OCI-LY3 (cell line): Measurements from ENCODE around the gene IL3RA.
A peak's percentile ranks its signal among the peaks of the same experiment; 100 is the strongest.
"Not testable (repeated sequence)": the region's sequence is repeated elsewhere in the genome, so short reads cannot be mapped to it uniquely, and the experiment has no call there.

Experiments
- H2AFZ ChIP-seq: fragments of 200-600, 300-600 bp; shearing (Covaris generic); 2 replicates; pipeline ENCODE4 v1.6.0; 2014; ENCODE audit warnings: antibody characterized with exemption, low read depth, low read length
- H3K27ac ChIP-seq: fragments of 200-600, 300-600 bp; sonication (generic); 2 replicates; pipeline ENCODE4 v1.5.1; 2014; ENCODE audit warnings: mild to moderate bottlenecking, low read length, moderate library complexity, mixed read lengths
- H3K27me3 ChIP-seq: fragments of 200-600, 300-600 bp; sonication (generic); 2 replicates; pipeline ENCODE4 v1.6.1; 2014; ENCODE audit warnings: low read depth, low read length, mixed read lengths
- H3K36me3 ChIP-seq: fragments of 200-600, 300-600 bp; sonication (generic); replicated peaks from 2 replicates; pipeline ENCODE3; 2014; ENCODE audit warnings: low read depth, low read length, mixed read lengths
- H3K4me1 ChIP-seq: fragments of 300-600, 200-600 bp; sonication (generic); 2 replicates; pipeline ENCODE4 v1.6.1; 2014; ENCODE audit warnings: low read length, mixed read lengths
- H3K4me2 ChIP-seq: fragments of 200-600, 300-600 bp; sonication (generic); 2 replicates; pipeline ENCODE4 v1.6.1; 2014; ENCODE audit warnings: low read length, mixed read lengths
- H3K4me3 ChIP-seq: fragments of 300-600, 200-600 bp; sonication (generic); 2 replicates; pipeline ENCODE4 v1.5.1; 2014; ENCODE audit warnings: antibody characterized with exemption, mild to moderate bottlenecking, low read length, moderate library complexity
- H3K79me2 ChIP-seq: fragments of 300-600, 200-600 bp; shearing (Covaris generic); 2 replicates; pipeline ENCODE4 v1.6.1; 2014; ENCODE audit warnings: mild to moderate bottlenecking, low read length, mixed read lengths
- H3K9ac ChIP-seq: fragments of 300-600, 200-600 bp; shearing (Covaris generic); 2 replicates; pipeline ENCODE4 v1.6.0; 2014; ENCODE audit warnings: mild to moderate bottlenecking, low read length, moderate library complexity
- H3K9me3 ChIP-seq: fragments of 200-600, 300-600 bp; shearing (Covaris generic); 2 replicates; pipeline ENCODE4 v1.6.1; 2014; ENCODE audit warnings: low read length, mixed read lengths; ENCODE audit not compliant: insufficient read depth
- H4K20me1 ChIP-seq: fragments of 200-600, 300-600 bp; sonication (generic); 2 replicates; pipeline ENCODE4 v1.6.1; 2016; ENCODE audit warnings: low read length, mixed read lengths; ENCODE audit not compliant: insufficient read depth
- EZH2phosphoT487 ChIP-seq: fragments of 200-600 bp; shearing (Covaris generic); IDR thresholded peaks from 2 replicates; pipeline ENCODE4 v1.6.1; 2018; ENCODE audit warnings: antibody characterized with exemption, mixed run types, low read depth
- TF ChIP-seq, protein P1 (sequence below): fragments of 200-600, 300-600 bp; sonication (generic); IDR thresholded peaks from 2 replicates; pipeline ENCODE4 v1.5.1; 2014; ENCODE audit warnings: antibody characterized with exemption, low read length, low read depth

IL3RA gene

DNA sequence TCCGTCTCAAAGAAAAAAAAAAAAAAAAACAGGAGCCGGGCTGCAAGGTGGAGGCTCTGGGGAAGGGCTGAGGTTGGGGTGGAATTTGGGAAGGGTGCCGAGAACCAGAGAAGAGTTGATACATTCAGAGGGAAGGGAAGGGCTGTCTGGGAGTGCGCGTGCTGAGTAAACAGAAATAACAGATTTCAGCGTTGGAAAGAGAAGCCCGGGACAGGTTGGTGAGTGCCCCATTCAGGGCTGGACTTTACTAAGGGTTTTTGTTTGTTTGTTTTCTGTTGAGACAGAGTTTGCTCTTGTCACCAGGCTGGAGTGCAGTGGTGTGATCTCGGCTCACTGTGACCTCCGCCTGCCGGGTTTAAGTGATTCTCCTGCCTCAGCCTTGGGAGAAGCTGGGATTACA, 1.7 kb upstream of the IL3RA start:
- Histone ChIP-seq H3K36me3 (no peaks in the 10 kb centered on the region), H3K9me3 (peaks cover 7% of the 10 kb centered on the region; the same call in 1 of the 2 replicates), H4K20me1 (no peaks in the 10 kb centered on the region), H3K4me1 (peaks cover 30% of the 10 kb centered on the region), H2AFZ (no peak overlapping the region), H3K27ac (no peak overlapping the region), H3K27me3 (no peaks in the 10 kb centered on the region), H3K9ac (no peak overlapping the region), H3K4me3 (no peak overlapping the region), H3K4me2 (no peak overlapping the region), H3K79me2 (no peaks in the 10 kb centered on the region)
- TF ChIP-seq, protein P1, sequence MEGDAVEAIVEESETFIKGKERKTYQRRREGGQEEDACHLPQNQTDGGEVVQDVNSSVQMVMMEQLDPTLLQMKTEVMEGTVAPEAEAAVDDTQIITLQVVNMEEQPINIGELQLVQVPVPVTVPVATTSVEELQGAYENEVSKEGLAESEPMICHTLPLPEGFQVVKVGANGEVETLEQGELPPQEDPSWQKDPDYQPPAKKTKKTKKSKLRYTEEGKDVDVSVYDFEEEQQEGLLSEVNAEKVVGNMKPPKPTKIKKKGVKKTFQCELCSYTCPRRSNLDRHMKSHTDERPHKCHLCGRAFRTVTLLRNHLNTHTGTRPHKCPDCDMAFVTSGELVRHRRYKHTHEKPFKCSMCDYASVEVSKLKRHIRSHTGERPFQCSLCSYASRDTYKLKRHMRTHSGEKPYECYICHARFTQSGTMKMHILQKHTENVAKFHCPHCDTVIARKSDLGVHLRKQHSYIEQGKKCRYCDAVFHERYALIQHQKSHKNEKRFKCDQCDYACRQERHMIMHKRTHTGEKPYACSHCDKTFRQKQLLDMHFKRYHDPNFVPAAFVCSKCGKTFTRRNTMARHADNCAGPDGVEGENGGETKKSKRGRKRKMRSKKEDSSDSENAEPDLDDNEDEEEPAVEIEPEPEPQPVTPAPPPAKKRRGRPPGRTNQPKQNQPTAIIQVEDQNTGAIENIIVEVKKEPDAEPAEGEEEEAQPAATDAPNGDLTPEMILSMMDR: no peak
- no peak for TF ChIP-seq EZH2phosphoT487

DNA sequence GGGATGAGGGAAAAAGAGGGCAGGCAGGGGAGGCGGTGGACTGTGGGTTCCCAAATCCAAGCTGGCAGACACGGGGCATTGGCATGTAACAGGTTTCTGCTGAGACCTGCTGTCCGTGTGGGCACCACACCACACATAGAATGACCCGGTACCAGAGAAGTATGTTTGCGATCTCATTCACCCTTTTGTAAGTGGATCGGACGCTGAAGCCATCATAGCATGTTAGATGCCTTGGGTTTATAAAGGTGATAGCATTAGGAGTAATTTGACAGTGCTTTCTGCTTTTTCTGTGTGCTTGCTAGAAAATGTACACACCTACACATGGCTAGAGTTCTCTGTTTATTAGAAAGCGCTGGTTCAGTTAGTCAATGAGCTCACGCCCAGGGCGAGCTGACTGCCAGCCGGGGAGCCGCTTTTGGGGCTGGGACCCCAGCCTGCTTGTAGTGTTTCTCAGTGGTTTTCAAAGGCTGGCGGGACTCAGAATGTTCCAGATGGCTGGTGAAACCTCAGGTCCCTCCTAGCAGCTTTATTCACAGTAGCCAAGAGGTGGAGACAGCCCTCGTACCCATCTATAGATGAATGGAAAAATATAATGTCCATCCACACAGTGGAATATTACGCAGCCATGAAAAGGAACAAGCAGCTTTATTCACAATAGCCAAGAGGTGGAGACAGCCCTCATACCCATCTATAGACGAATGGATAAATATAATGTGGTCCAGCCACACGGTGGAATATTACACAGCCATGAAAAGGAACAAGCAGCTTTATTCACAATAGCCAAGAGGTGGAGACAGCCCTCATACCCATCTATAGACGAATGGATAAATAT, 579 bp downstream of the IL3RA start:
- peaks cover 13% of the 10 kb centered on the region for H3K9me3 ChIP-seq
- peak overlapping the region; percentile 34 for H2AFZ ChIP-seq
- TF ChIP-seq EZH2phosphoT487: no peak
- TF ChIP-seq, protein P1: no peak
- peaks cover 11% of the 10 kb centered on the region for H3K36me3 ChIP-seq
- H3K4me1 ChIP-seq: peaks cover 18% of the 10 kb centered on the region
- peak overlapping the region; percentile 77 for H3K4me2 ChIP-seq
- no peaks in the 10 kb centered on the region for H4K20me1 ChIP-seq
- H3K4me3 ChIP-seq: peak overlapping the region; percentile 76
- H3K27ac ChIP-seq: peak overlapping the region; percentile 27
- H3K79me2 ChIP-seq: no peaks in the 10 kb centered on the region
- H3K27me3 ChIP-seq: no peaks in the 10 kb centered on the region
- peak overlapping the region; percentile 53 for H3K9ac ChIP-seq

GRCh38 chrX:1341545-1342184, 5.1 kb downstream of the IL3RA start:
- no peak overlapping the region for H3K4me2 ChIP-seq
- peaks cover 11% of the 10 kb centered on the region for H3K36me3 ChIP-seq
- H3K9ac ChIP-seq: no peak overlapping the region

DNA sequence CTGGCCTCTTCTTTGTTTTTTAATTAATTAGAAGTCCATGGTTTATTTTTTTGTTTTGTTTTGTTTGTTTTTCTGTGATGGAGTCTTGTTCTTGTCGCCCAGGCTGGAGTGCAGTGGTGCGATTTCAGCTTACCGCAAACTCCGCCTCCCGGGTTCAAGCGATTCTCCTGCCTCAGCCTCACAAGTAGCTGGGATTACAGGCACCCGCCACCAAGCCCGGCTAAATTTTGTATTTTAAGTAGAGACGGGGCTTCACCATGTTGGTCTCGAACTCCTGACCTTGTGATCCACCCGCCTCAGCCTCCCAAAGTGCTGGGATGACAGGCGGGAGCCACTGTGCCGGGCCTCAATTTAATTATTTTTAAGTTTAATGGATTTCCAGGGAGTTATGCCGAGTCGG, 13.0 kb downstream of the IL3RA start:
- H3K4me2 ChIP-seq, H3K4me1 ChIP-seq, H3K9ac ChIP-seq, H3K27ac ChIP-seq, H3K9me3 ChIP-seq, H3K79me2 ChIP-seq, H2AFZ ChIP-seq, H3K27me3 ChIP-seq, H3K4me3 ChIP-seq, H4K20me1 ChIP-seq: not testable (repeated sequence)
- H3K36me3 ChIP-seq: peaks cover 13% of the 10 kb centered on the region

More at GRCh38 chrX:1341545-1342184, 5.1 kb downstream of the IL3RA start:
- Histone ChIP-seq H3K9me3 (peaks cover 13% of the 10 kb centered on the region), H3K4me1 (no peaks in the 10 kb centered on the region), H4K20me1 (no peaks in the 10 kb centered on the region), H3K79me2 (no peaks in the 10 kb centered on the region), H3K27me3 (no peaks in the 10 kb centered on the region), H3K27ac (no peak overlapping the region), H2AFZ (no peak overlapping the region), H3K4me3 (no peak overlapping the region)
- TF ChIP-seq, protein P1: no peak
- TF ChIP-seq EZH2phosphoT487: no peak
